RCC 7860 (cell line): ENCODE measurements around the gene RARB.

ENCODE experiments used
- DNase-seq: peaks from one replicate; pipeline ENCODE4 v3.0.0-alpha.2; 2015; ENCODE audit warnings: low spot score
- FAIRE-seq: peaks from 2 replicates; lab custom pipeline; 2012; peaks lifted over from hg19 to GRCh38; lab: Jason Lieb, UNC

RARB gene

GRCh38 chr3:25540273-25540672 is 112.2 kb downstream of the RARB start:
- no peak for DNase-seq
- FAIRE-seq, result no peak

- DNase-seq (no peak), FAIRE-seq (no peak)
These were observed 114.5 kb downstream of the RARB start for GRCh38 chr3:25542492-25543039.

- no peak for FAIRE-seq
- no peak for DNase-seq
These were observed 119.0 kb downstream of the RARB start for GRCh38 chr3:25547103-25547502.

GRCh38 chr3:25547943-25548674 is 120.0 kb downstream of the RARB start:
- no peak for FAIRE-seq

GRCh38 chr3:25548836-25549235 is 120.8 kb downstream of the RARB start:
- DNase-seq, result no peak
- FAIRE-seq, result no peak

More at GRCh38 chr3:25547943-25548674, 120.0 kb downstream of the RARB start:
- DNase-seq, result peak; percentile 5

- FAIRE-seq (no peak), DNase-seq (no peak)
These were observed 124.2 kb downstream of the RARB start for GRCh38 chr3:25552251-25552650.

GRCh38 chr3:25554376-25554775 is 126.3 kb downstream of the RARB start:
- no peak for FAIRE-seq
- no peak for DNase-seq

- FAIRE-seq, result no peak
- DNase-seq, result no peak
These were observed 127.8 kb downstream of the RARB start for GRCh38 chr3:25555695-25556437.

GRCh38 chr3:25556447-25556846 is 128.4 kb downstream of the RARB start:
- DNase-seq, result no peak

GRCh38 chr3:25557694-25558093 is 129.6 kb downstream of the RARB start:
- FAIRE-seq (no peak), DNase-seq (no peak)

More at GRCh38 chr3:25556447-25556846, 128.4 kb downstream of the RARB start:
- no peak for FAIRE-seq

GRCh38 chr3:25558121-25558520 is 130.1 kb downstream of the RARB start:
- FAIRE-seq, result no peak
- no peak for DNase-seq

GRCh38 chr3:25558796-25559195 is 130.7 kb downstream of the RARB start:
- DNase-seq, result no peak
- no peak for FAIRE-seq

GRCh38 chr3:25563601-25564000 is 135.5 kb downstream of the RARB start:
- DNase-seq (no peak), FAIRE-seq (no peak)

GRCh38 chr3:25564075-25564474 is 136.0 kb downstream of the RARB start:
- FAIRE-seq (no peak), DNase-seq (no peak)

GRCh38 chr3:25565807-25566206 is 137.7 kb downstream of the RARB start:
- FAIRE-seq (no peak), DNase-seq (no peak)

- FAIRE-seq (no peak), DNase-seq (no peak)
These were observed 138.4 kb downstream of the RARB start for GRCh38 chr3:25566358-25566920.

- DNase-seq (no peak), FAIRE-seq (no peak)
These were observed 139.3 kb downstream of the RARB start for GRCh38 chr3:25567388-25567787.

- no peak for FAIRE-seq
- DNase-seq, result no peak
These were observed 139.9 kb downstream of the RARB start for GRCh38 chr3:25567806-25568524.

- FAIRE-seq (no peak), DNase-seq (no peak)
These were observed 140.5 kb downstream of the RARB start for GRCh38 chr3:25568525-25569078.

GRCh38 chr3:25571285-25571684 is 143.2 kb downstream of the RARB start:
- FAIRE-seq (no peak), DNase-seq (no peak)

- DNase-seq (peak; percentile 45), FAIRE-seq (no peak)
These were observed 144.3 kb downstream of the RARB start for GRCh38 chr3:25572336-25572735.
